ENCODE data around the gene TGM6. TPM values are rescaled to one million over a fixed set of nuclear protein-coding genes. Genes with fewer than 3 reads are reported as not detected.

TGM6 gene
- polyA plus RNA-seq, 1 donor from 2014 or later: not detected

- no peaks in the 10 kb centered on the region for H3K36me3 ChIP-seq (ENCODE audit: insufficient read depth, low read length)
- H3K27ac ChIP-seq (ENCODE audit: low read length): no peak overlapping the region
- no peaks in the 10 kb centered on the region for H3F3A ChIP-seq (ENCODE audit: insufficient read depth, low read length, poor library complexity, severe bottlenecking)
- H3K27me3 ChIP-seq (ENCODE audit: insufficient read depth, low read depth, low read length): no peaks in the 10 kb centered on the region
- no peak overlapping the region for H2AFZ ChIP-seq (ENCODE audit: low read depth, low read length)
- H3K9ac ChIP-seq (ENCODE audit: low read length): no peak overlapping the region
- H4K20me1 ChIP-seq (ENCODE audit: insufficient read depth): no peaks in the 10 kb centered on the region
- no peak overlapping the region for H3K4me2 ChIP-seq (ENCODE audit: low read length)
- peaks cover 3% of the 10 kb centered on the region for H3K9me3 ChIP-seq (ENCODE audit: low read length)
- H3K4me3 ChIP-seq (ENCODE audit: low read length): no peak overlapping the region
- TF ChIP-seq POLR2AphosphoS5 (IDR thresholded peaks at IDR 0.05) (no peak), SMC3 (conservative IDR thresholded peaks at IDR 0.05; ENCODE audit: poor library complexity) (no peak)
- H3K79me2 ChIP-seq (replicated peaks; ENCODE audit: insufficient read depth, low read length): no peaks in the 10 kb centered on the region
- no peaks in the 10 kb centered on the region for H3K9me2 ChIP-seq (ENCODE audit: insufficient read depth, low read length)
Observed at GRCh38 chr20:2361035-2361593, 19.6 kb upstream of the TGM6 start.

DNA sequence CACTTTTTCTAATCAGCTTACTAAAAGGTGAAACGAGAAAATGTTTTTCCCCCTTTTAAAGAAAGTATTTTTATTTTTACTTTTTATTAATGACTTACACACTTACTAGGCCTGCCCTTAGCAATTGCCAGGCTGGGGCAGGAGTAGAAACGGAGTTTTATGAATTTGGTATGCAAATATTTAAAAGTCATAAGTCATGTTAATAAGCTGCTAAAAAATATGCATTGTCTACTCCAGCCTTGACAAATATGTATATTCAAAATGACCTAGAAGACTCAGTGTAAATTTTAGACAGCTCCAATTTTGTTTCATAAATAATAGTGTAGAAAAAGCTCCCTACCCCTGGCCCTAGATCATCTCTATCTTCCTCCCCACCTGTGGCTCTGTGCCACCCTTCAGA is 17.5 kb upstream of the TGM6 start:
- no peaks in the 10 kb centered on the region for H3F3A ChIP-seq (ENCODE audit: insufficient read depth, low read length, poor library complexity, severe bottlenecking)
- H3K4me3 ChIP-seq (ENCODE audit: low read length): no peak overlapping the region
- H3K9me2 ChIP-seq (ENCODE audit: insufficient read depth, low read length): no peaks in the 10 kb centered on the region
- no peaks in the 10 kb centered on the region for H3K36me3 ChIP-seq (ENCODE audit: insufficient read depth, low read length)
- H4K20me1 ChIP-seq (ENCODE audit: insufficient read depth): no peaks in the 10 kb centered on the region
- no peak overlapping the region for H3K4me2 ChIP-seq (ENCODE audit: low read length)
- TF ChIP-seq TAF1 (IDR thresholded peaks at IDR 0.05; ENCODE audit: low read depth) (no peak), RAD21 (conservative IDR thresholded peaks at IDR 0.05) (no peak), EP300 (conservative IDR thresholded peaks at IDR 0.05; ENCODE audit: poor library complexity, severe bottlenecking) (no peak), MXI1 (conservative IDR thresholded peaks at IDR 0.05; ENCODE audit: poor library complexity, severe bottlenecking) (no peak), POLR2AphosphoS5 (IDR thresholded peaks at IDR 0.05) (no peak), SMC3 (conservative IDR thresholded peaks at IDR 0.05; ENCODE audit: poor library complexity) (no peak), EZH2 (IDR thresholded peaks at IDR 0.05; ENCODE audit: borderline replicate concordance, insufficient read depth, low read length, poor library complexity, severe bottlenecking) (no peak), CTCF (IDR thresholded peaks at IDR 0.05; ENCODE audit: poor library complexity, severe bottlenecking) (no peak)
- TF ChIP-seq, protein P1, sequence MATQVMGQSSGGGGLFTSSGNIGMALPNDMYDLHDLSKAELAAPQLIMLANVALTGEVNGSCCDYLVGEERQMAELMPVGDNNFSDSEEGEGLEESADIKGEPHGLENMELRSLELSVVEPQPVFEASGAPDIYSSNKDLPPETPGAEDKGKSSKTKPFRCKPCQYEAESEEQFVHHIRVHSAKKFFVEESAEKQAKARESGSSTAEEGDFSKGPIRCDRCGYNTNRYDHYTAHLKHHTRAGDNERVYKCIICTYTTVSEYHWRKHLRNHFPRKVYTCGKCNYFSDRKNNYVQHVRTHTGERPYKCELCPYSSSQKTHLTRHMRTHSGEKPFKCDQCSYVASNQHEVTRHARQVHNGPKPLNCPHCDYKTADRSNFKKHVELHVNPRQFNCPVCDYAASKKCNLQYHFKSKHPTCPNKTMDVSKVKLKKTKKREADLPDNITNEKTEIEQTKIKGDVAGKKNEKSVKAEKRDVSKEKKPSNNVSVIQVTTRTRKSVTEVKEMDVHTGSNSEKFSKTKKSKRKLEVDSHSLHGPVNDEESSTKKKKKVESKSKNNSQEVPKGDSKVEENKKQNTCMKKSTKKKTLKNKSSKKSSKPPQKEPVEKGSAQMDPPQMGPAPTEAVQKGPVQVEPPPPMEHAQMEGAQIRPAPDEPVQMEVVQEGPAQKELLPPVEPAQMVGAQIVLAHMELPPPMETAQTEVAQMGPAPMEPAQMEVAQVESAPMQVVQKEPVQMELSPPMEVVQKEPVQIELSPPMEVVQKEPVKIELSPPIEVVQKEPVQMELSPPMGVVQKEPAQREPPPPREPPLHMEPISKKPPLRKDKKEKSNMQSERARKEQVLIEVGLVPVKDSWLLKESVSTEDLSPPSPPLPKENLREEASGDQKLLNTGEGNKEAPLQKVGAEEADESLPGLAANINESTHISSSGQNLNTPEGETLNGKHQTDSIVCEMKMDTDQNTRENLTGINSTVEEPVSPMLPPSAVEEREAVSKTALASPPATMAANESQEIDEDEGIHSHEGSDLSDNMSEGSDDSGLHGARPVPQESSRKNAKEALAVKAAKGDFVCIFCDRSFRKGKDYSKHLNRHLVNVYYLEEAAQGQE (IDR thresholded peaks at IDR 0.05; ENCODE audit: borderline replicate concordance): no peak
- peaks cover 3% of the 10 kb centered on the region for H3K9me3 ChIP-seq (ENCODE audit: low read length)
- no peak overlapping the region for H2AFZ ChIP-seq (ENCODE audit: low read depth, low read length)
- H3K79me2 ChIP-seq (replicated peaks; ENCODE audit: insufficient read depth, low read length): no peaks in the 10 kb centered on the region
- no peak overlapping the region for H3K27ac ChIP-seq (ENCODE audit: low read length)
- H3K9ac ChIP-seq (ENCODE audit: low read length): no peak overlapping the region
- no peaks in the 10 kb centered on the region for H3K27me3 ChIP-seq (ENCODE audit: insufficient read depth, low read depth, low read length)
